GM18517 (cell line): ENCODE data around the gene IRX4.
"Not testable (repeated sequence)": the region's sequence is repeated elsewhere in the genome, so short reads cannot be mapped to it uniquely, and the experiment has no call there.

ENCODE experiments used
- ATAC-seq: cut with Tn5 transposase; IDR thresholded peaks from one replicate; pipeline ENCODE4 v1.9.1; 2021; ENCODE audit warnings: mild to moderate bottlenecking, moderate library complexity; ENCODE audit not compliant: unreplicated experiment

The IRX4 gene

DNA sequence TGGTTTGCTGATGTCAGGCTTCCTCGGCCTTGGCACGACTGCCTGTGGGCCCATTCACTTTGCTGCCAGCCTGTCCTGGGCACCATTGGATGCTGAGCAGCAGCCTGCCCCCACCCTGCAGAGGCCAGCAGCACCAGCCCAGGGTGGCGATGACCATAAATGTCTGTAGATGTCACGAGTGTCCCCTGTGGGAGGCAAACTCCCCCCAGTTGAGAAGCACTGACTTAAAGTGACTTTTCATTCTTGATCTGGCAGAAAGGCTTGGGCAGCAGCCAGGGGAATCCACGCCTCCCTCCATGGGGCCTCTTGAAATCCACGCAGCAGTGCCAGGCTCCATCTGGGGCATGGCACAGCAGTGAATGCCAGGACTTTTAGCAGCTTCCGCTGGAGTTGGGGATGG lies 21.8 kb downstream of the IRX4 start:
- no peak for ATAC-seq

DNA sequence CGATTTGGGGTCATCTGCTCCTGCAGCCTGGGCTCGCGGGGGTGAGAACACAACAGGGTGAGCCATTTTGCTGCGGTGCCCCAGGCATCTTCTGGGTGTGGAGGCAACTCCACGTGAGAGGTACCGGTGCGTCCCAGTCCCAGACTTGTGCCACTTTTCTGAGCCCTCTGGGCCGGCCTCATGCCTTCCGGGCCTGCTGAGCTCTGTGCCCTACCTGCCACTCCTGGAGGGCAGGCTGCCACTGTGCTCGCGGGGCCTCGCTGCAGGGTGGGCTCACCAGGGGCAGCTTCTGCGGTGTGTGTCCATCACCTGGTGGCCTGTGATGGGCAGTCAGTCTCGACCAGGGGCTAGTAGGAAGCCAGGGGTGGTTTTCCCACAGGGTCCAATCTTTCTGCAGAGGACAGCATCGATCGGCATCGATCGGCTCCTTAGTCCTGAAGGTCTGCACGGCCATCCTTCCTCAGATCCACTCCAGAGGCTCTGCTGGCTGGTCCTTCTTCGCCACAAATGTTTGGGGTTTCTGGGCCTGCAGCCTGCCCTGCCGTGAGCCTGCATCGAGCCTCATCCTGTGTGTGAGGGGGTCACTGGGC lies 22.6 kb downstream of the IRX4 start:
- no peak for ATAC-seq

DNA sequence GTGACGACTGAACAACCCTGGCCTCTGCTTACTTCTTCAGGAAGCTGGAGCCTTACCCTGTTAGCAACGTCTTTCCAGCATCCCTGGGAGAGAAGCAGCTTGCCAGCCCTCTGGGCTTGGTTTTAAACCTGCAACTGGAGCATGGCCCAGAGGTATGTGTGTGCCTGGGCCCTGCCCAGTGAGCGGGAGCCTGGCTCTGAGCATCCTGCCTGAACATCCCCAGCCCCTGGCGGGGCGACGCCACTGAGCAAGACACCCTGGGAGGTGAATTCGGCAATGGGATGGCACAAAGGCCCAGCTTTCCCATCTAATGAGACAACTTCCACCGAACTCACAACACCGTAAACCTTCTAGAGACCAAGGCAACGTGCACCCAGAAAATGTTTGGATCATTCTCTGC lies 23.6 kb downstream of the IRX4 start:
- no peak for ATAC-seq

DNA sequence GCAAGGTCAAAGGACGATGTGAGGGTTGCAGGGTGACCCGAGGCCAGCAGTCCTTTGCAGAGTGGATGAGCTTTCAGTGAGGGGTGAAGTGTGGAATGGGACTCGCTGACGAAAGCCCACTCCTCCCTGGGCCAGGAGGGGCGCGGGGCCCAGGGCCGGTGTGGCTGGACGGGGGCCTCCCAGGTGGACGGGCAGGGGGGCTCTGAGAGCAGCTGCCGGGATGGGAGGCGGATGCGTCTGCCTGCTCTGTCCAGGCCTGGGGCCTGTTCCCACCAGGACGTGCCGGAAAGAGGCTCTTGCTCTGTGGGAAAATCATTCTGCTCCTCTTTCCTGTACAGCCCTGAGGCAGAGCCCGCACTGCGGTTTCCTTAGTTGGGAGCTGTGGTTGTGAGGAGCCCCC lies 24.3 kb downstream of the IRX4 start:
- ATAC-seq: no peak

DNA sequence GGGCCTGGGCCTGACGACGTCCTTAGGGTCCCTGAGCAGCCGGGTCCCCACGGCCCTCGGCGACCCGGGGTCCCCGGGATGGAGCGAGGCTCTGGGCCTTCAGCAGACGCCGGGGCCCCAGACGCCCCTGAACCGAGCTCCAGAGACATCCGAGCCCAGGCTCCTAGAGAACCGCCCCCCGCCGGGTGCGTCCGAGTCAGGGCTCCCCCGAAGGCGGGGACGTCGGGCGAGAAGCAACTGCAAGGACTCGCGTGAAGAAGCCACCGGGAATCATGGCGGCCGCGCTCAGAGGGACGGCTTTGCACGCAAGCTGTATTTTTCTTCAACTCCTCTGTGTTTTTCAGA lies 25.5 kb downstream of the IRX4 start:
- no peak for ATAC-seq

DNA sequence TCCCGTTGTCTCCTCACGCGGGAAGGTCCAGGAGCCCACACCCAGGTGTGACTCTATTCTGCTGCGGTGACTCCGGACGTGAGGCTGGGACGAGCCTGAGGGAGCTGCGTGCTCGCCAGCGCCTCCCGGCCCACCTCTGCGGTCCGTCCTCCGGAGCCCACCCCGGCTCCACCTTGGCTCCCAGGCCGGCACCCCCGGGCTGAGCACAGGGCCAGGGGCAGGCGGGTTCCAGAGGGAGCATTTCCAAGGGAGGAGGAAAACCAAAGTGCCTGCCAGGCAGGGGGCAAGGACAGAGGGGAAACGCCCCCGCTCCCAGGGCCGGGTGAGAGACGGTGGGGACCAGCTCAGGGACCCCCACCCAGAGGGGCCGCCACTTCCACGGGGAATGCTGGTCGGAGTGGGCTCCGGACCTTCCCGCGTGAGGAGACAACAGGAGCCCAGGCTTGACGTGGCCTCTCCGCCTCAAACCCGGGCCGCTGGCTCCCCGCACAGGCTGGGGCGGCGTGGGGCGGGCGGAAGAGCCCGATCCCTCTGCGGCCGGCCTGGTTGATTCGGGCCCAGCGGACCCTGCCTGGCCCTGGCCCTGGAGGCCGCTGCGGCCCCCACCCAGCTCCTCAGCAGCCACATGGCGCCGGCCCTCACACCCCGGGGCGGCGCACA lies 26.0 kb downstream of the IRX4 start:
- no peak for ATAC-seq

DNA sequence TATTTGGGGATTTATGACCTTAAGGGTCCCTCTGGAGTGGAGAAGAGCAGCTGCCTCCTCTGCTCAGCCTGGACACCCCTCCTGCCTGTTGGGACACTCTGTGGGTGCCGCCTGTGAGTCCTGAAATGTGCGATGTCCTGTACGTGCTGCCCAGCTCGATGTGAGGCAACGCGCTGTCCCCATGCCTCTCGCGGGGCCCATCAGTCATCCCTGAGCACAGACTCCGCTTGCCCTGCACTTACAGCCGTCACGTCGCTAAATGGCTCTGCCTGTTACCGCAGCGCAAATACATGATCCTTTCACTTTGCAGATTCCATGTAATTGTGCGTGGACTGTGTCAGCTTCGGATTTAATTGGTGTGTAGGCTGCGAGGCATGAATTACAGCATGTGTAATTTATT lies 27.1 kb downstream of the IRX4 start:
- ATAC-seq: no peak

DNA sequence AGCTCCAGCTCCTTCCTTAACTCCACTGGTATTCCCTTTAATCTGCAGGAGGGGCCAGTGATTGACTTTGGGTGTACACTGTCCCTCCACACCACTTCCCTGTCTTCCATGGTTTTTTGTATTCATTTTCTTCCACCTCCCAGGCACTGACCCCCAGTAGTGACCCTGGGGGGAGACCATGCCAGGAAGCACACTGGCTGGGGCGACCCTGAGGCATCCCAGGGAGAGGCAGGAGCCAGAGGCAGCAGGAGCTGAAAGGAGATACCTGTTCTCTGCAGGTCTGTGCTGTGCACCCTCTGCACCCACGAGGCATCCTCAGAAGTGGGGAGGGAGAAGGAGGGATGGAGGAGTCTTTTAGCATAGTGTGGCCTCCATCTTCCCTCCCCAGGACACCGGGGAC lies 27.6 kb downstream of the IRX4 start:
- no peak for ATAC-seq

DNA sequence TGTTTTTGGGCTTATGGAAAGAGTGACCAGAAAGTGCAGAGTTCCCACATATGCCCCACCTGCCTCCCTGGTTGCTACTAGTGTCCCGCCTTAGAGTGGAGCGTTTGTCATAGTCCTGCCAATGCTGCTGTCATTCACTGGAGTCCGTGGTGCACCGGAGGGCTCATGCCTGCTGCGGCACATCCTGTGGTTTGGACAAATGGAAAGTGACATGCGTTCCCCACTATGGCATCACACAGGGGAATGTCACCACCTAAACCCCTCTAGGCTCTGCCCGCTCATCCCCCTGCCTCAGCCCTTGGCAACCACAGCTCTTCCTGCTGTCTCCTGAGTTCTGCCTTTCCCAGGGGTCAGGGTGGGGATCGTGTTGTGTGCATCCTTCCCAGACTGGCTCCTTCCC lies 29.2 kb downstream of the IRX4 start:
- no peak for ATAC-seq

DNA sequence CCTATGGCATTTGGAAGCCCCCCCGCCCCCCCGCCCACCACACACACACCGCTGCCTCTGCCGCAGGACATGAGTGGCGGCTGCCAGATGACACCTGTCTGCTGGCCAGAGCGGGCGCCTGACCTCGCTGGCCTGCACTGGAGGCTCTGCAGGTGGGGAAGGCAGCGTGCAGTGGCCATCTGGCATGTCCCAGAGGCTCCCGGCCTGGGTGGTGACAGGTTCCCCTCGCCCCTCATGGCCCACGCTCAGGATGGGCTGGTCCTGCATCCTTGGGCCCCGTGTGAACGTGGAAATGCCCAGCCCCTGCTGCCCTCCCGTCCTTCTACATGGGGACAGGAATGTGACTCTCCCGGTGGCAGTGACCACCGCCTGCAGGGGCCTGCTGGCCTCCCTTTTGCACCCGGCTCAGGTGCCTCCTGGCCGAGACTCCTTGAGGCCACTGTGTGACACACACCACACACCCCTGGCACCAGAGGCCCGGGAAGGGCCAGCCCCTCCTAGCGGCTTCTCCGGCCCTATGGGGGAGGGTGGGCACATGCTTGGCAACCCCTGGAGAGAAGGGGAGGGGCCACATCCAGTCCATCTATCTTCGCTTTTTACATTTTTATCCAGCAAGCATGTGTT lies 30.3 kb downstream of the IRX4 start:
- ATAC-seq: no peak

DNA sequence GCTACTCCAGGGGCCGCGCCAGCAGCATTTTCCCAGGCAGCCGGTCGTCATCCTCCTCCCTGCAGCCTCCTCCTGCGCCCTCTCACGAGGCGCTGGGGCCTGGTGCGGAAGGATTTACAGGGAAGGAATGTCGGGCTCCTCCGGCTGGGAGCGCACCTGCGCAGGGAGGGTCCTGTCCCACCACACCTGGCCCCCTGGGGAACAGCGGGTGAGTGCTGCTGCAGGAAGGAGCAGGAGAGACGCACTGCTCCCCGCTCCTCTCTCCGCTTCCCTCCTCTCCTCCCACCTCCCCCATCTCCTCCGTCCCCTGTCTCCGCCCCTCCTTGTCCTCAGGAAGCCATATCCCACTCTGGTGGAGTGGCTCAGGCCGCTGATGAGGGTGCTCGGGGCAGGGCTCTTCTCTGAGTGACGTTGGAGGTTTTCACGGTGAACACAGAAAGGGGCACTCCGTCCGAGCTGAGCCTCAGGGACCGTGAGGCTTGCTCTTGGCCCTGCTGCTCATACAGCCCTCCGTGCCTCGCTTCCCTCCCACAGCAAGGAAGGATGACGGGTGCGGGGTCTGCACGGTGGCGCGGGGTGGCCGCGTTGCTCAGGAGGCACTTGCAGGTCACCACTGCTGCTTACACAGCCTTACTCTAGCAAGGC lies 31.3 kb downstream of the IRX4 start:
- ATAC-seq: no peak

DNA sequence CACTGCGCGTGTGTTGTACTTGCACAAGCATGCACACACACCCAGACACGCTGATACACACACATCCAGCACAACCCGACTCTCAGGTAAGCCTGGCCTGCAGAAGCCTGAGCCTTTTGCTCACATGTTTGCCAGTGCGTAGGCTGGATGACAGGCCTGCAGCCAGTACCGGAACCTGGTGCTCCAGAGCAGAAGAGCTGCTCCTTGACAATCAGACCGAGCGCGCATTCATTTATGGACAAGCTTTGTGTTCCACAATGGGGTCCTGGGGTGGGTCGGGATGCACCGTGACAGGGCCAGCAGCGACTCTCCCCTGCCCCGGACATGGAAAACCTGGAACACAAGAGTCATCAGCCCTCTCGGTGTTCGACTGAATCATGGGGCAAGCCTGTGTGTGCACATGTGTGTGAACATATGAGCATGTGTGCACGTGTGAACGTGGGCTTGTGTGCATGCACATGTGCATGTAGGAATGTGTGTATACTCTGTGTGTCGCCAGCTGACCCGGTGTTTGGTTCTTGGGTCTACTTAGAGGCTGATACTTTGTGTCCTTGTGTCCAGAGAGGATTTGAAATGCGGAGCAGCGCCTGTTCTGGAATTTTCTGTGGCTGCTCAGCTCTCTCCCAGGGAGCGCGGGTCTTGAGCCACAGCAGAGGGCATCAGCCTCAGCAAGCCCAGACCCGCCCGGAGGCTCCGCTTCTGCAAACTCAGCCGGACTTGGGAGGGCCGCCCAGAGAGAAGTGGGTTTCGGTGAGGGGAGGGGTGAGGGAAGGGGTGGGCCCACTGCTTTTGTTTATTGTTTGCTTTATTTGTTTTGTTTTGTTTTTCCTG lies 32.2 kb downstream of the IRX4 start:
- ATAC-seq: no peak

DNA sequence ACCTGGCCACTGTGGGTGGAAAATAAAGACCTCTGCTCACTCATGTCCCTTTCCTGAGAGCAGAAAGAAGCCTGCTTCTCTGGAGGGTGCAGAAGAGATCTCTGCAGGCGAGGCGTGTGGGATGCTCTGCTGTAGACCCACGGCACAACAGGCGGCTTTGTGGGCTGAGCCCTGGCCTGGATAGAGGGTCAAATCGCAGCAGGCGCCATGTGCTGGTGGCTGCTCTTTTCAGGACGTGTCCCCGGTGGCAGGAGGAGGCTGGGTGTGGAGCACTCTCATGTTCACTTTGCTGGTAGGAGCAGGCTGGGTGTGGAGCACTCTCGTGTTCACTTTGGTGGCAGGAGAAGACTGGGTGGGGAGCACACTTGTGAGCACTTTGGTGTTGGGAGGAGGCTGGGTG lies 35.1 kb downstream of the IRX4 start:
- no peak for ATAC-seq

DNA sequence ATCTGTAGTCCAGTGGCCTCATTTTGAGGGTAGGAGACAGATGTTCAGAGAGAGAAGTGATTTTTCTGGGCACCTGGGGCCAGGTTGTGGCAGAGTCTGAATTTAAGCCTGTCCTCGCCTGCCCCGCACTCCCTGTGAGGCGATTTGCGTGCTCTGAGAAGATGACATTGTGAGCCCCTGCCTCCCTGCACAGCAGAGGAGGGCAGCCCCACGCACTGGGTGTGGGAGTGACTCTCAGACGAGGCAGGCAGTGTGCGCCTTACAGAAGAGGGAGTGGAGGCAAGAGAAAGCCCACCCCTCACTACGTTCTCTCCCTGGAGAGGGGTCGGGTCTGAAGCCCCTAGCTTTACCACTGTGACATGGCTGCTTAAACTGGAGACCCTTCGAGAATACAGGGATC lies 35.7 kb downstream of the IRX4 start:
- ATAC-seq: no peak

DNA sequence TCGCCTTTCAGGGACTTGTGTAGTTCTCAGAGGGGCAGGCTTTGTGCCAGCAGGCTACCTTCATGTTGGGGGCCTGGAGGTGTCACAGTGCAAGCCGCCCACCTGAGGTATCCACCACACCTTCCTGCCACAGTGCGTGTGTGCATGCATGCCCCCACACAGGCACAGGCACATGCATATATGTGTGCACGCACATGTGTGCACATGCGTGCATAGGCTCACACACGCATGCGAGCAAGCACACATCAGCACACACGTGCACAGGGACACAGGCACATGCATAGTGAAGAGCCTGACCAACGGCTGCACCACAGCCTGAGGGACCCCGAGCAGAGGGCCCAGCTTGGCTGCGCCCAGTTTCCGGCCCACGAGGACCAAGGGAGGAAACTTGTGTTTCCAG lies 36.1 kb downstream of the IRX4 start:
- ATAC-seq: no peak

DNA sequence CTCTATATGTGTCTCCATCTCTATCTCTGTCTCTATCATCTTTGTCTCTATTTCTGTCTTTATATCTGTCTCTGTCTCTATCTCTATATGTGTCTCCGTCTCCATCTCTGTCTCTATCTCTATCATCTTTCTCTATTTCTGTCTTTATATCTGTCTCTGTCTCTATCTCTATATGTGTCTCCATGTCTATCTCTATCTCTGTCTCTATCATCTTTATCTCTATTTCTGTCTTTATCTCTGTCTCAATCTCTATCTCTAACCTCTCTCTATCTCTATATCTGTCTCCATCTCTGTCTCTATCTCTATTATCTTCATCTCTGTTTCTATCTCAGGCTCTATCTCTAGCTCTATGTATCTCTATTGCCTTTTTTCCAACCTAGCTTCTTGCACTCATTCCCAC lies 37.0 kb downstream of the IRX4 start:
- ATAC-seq: no peak

DNA sequence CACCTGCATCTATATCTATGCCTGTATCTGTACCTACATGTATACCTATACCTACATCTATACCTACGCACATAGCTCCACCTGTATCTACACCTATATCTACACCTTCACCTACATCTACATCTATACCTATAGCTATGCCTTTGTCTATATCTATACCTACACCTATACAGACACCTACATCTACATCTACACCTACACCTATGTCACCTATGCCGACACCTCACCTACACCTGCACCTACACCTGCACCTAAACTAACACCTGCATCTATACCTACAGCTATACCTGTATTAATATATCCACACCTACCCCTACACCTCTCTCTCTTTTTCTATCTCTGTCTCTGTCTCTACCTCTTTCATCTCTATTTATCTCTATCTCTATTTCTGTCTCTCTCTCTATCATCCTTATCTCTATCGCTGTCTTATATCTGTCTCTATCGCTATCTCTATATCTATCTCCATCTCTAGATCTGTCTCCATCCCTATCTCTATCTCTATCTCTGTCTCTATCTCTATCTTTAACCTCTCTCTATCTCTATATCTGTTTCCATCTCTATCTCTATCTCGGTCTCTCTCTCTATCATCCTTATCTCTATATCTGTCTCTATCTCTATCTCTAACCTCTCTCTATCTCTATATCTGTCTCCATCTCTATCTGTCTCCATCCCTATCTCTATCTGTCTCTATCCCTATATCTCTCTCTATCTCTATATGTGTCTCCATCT lies 37.9 kb downstream of the IRX4 start:
- ATAC-seq: no peak

DNA sequence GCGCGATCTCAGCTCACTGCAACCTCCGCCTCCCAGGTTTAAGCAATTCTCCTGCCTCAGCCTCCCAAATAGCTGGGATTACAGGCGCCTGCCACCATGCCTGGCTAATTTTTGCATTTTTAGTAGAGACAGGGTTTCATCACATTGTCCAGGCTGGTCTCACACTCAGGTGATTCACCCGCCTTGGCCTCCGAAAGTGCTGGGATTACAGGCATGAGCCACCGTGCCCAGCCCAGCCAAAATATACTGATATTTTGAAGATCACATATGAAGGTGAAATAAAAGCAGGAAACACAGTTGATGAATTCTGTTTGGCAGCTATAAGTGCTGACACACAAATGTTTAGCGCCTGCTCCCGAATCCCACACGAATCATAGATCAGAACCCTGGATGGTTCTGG lies 39.0 kb downstream of the IRX4 start:
- not testable (repeated sequence) for ATAC-seq

DNA sequence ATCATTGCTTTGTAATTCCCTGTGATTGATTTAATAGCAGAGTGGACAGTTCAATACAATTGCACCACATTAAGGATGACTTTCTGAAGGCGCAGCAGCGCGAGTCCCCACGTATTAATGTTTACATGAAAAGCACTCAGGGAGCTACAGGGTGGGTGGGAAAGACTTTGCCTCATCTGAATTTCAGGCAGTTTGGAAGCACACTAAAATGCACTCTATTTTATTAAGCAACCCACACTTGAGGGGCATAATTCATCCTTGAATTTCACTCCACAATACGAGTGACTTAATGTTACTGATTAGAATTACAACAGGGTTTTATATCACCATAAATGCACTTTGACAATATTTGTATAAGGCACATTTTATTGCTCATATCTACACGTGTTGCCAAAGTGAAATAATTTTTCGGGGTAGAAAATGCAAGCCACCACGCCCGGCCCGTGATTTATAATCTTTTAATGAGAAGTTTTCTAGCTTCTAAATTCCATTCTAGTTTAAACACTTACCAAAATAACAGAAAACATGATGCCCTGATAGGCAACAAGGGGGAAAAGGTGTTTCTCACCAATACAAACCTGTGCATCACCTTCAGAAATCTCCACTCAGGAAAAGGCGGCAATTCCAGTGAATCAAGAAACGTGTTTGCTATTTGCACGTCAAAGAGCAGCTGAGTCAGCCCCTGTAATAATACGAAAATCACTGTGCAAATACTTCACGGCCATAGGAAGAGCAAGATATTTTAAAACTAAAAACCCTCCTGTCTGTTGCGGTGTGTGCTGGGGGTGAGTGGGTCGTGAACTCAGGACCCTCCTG lies 40.5 kb downstream of the IRX4 start:
- no peak for ATAC-seq
